Activated T-helper 17 cell treated with anti-CD3 and anti-CD28 coated beads, Interleukin-2, amount 50 U/mL, for 72 hours (primary cell): ENCODE measurements around the gene KRT38. TPM values are rescaled to one million over a fixed set of nuclear protein-coding genes. Genes with fewer than 3 reads are reported as not detected.

ENCODE experiments used
- ATAC-seq: fragments of 150-1000 bp; cut with Tn5 transposase; replicated peaks from 2 replicates; pipeline ENCODE4 v1.10.0; 2021; ENCODE audit warnings: mild to moderate bottlenecking, moderate library complexity
- H3K27ac Mint-ChIP-seq: one replicate; pipeline ENCODE4 v1.8.0; 2022; ENCODE audit warnings: mixed read lengths
- H3K27me3 Mint-ChIP-seq: one replicate; pipeline ENCODE4 v1.8.0; 2022; ENCODE audit warnings: mixed read lengths
- H3K36me3 Mint-ChIP-seq: one replicate; pipeline ENCODE4 v1.8.0; 2022; ENCODE audit warnings: low read depth, mild to moderate bottlenecking, mixed read lengths
- H3K4me1 Mint-ChIP-seq: one replicate; pipeline ENCODE4 v1.8.0; 2022; ENCODE audit warnings: mixed read lengths
- H3K4me3 Mint-ChIP-seq: one replicate; pipeline ENCODE4 v1.8.0; 2022; ENCODE audit warnings: mild to moderate bottlenecking, mixed read lengths
- H3K9me3 Mint-ChIP-seq: one replicate; pipeline ENCODE4 v1.8.0; 2022; ENCODE audit warnings: mixed read lengths
- total RNA-seq, 2 donors: library from RNA; stranded (reverse); gene quantifications; one replicate each; pipeline ENCODE4 v1.2.3, GENCODE V29; 2022

KRT38 gene
- total RNA-seq, 2 donors from 2014 or later: not detected

- H3K27ac Mint-ChIP-seq: no peak overlapping the region
- H3K36me3 Mint-ChIP-seq: no peaks in the 10 kb centered on the region
- ATAC-seq: no peak
- peaks cover 7% of the 10 kb centered on the region for H3K27me3 Mint-ChIP-seq
- H3K4me3 Mint-ChIP-seq: no peak overlapping the region
- H3K9me3 Mint-ChIP-seq: peaks cover 7% of the 10 kb centered on the region
- H3K4me1 Mint-ChIP-seq: peaks cover 5% of the 10 kb centered on the region
These were observed 54.6 kb downstream of the KRT38 start for GRCh38 chr17:41386227-41386626.

Other genes starting within 250 kb of the KRT38 start
- gene KRTAP9-2, start 214.3 kb downstream of the KRT38 start, total RNA-seq: not detected
- not detected for gene KRTAP9-3, start 208.5 kb downstream of the KRT38 start, total RNA-seq
- gene KRTAP9-8, start 203.0 kb downstream of the KRT38 start, total RNA-seq: not detected
- not detected for gene KRTAP9-4, start 191.3 kb downstream of the KRT38 start, total RNA-seq
- gene KRTAP9-9, start 185.6 kb downstream of the KRT38 start, total RNA-seq: not detected
- not detected for gene KRTAP9-6, start 175.6 kb downstream of the KRT38 start, total RNA-seq
- gene KRTAP9-7, start 165.3 kb downstream of the KRT38 start, total RNA-seq: not detected
- not detected for gene KRTAP29-1, start 138.1 kb downstream of the KRT38 start, total RNA-seq
- under 1 TPM; 0.15 to 0.26 TPM for gene KRTAP16-1, start 131.7 kb downstream of the KRT38 start, total RNA-seq
- not detected for gene KRTAP17-1, start 125.3 kb downstream of the KRT38 start, total RNA-seq
- gene KRT33A, start 90.2 kb downstream of the KRT38 start, total RNA-seq: not detected
- gene KRT33B, start 71.2 kb downstream of the KRT38 start, total RNA-seq: not detected
- not detected for gene KRT34, start 58.7 kb downstream of the KRT38 start, total RNA-seq
- not detected for gene KRT31, start 43.4 kb downstream of the KRT38 start, total RNA-seq
- not detected for gene KRT37, start 16.4 kb downstream of the KRT38 start, total RNA-seq
- not detected for gene KRT32, start 26.4 kb upstream of the KRT38 start, total RNA-seq
- gene KRT35, start 40.2 kb upstream of the KRT38 start, total RNA-seq: not detected
- not detected for gene KRT36, start 48.9 kb upstream of the KRT38 start, total RNA-seq
- gene KRT13, start 64.6 kb upstream of the KRT38 start, total RNA-seq: not detected
- not detected for gene KRT15, start 77.9 kb upstream of the KRT38 start, total RNA-seq
- gene KRT19, start 87.3 kb upstream of the KRT38 start, total RNA-seq: not detected
- not detected for gene KRT9, start 131.1 kb upstream of the KRT38 start, total RNA-seq
- not detected for gene KRT14, start 145.9 kb upstream of the KRT38 start, total RNA-seq
- gene KRT16, start 171.8 kb upstream of the KRT38 start, total RNA-seq: not detected
- 1 to 10 TPM in 1 of 2 donors, under 1 TPM in 1; 0.58 to 2.5 TPM for gene KRT17, start 183.6 kb upstream of the KRT38 start, total RNA-seq
- 100 to 1,000 TPM; 925 to 935 TPM for gene EIF1, start 247.9 kb upstream of the KRT38 start, total RNA-seq